MV-4-11 (cell line): ENCODE results near the gene ARHGEF2.
"Not testable (repeated sequence)": the region's sequence is repeated elsewhere in the genome, so short reads cannot be mapped to it uniquely, and the experiment has no call there.

Experiments used
- DNase-seq: peaks from one replicate; lab custom pipeline; 2025; lab: John Stamatoyannopoulos, UW

Gene ARHGEF2

GRCh38 chr1:155942578-155943141, 35.7 kb downstream of the ARHGEF2 start:
- DNase-seq = no peak

DNA sequence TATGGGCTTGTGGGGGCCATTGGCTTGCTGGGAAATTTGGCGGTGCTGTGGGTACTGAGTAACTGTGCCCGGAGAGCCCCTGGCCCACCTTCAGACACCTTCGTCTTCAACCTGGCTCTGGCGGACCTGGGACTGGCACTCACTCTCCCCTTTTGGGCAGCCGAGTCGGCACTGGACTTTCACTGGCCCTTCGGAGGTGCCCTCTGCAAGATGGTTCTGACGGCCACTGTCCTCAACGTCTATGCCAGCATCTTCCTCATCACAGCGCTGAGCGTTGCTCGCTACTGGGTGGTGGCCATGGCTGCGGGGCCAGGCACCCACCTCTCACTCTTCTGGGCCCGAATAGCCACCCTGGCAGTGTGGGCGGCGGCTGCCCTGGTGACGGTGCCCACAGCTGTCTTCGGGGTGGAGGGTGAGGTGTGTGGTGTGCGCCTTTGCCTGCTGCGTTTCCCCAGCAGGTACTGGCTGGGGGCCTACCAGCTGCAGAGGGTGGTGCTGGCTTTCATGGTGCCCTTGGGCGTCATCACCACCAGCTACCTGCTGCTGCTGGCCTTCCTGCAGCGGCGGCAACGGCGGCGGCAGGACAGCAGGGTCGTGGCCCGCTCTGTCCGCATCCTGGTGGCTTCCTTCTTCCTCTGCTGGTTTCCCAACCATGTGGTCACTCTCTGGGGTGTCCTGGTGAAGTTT, 36.4 kb downstream of the ARHGEF2 start:
- no peak for DNase-seq

GRCh38 chr1:155940993-155941844, 37.1 kb downstream of the ARHGEF2 start, which contains the start of gene RXFP4:
RXFP4 (plus strand) TSS chr1:155941638; CDS start chr1:155941710, 72 bp downstream.
- DNase-seq = no peak

DNA sequence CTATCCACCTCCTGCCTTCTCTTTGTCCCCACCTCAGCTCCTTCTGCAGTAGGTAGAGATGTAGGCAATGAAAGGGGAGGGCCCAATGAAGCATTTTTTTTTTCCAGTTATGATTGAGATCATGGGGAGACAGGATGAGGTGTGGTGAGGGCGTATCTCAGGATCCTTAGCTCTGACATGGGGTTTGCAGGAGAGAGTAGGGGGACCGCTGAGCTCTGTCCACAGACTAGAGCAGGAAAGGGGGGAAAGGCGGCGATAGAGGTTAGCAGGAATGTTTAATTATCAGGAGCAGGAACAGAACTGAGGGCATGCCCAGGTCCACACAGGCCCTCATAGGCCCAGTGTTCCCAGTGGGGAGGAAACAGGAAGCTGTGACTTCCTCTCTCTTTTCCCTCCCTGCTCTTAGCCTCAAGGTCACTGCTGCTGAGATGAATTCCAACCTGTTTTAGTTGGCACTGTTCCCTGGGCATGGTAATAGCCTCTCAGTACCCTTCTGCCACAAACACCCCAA, 37.8 kb downstream of the ARHGEF2 start:
- DNase-seq = peak; percentile 56

DNA sequence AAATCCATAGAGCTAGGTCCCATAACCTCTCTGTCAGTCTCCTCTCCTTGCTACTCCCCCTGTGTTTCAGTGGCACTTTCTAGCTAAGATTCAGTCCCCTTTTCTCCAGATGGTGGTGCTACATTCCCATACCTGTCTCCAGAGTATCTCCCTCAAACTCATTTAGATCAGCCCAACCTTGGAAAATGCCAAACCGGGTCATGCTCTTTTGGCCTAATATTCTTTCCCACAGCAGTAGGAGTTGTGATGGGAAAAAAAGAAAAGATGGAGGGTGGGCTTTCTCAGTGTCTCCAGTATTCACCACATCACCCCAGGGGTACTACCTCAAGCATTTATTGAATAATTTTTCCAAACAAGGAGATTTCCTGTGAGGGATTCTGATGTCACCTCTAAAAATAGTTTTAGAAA, 40.1 kb downstream of the ARHGEF2 start:
- DNase-seq = peak; percentile 70

DNA sequence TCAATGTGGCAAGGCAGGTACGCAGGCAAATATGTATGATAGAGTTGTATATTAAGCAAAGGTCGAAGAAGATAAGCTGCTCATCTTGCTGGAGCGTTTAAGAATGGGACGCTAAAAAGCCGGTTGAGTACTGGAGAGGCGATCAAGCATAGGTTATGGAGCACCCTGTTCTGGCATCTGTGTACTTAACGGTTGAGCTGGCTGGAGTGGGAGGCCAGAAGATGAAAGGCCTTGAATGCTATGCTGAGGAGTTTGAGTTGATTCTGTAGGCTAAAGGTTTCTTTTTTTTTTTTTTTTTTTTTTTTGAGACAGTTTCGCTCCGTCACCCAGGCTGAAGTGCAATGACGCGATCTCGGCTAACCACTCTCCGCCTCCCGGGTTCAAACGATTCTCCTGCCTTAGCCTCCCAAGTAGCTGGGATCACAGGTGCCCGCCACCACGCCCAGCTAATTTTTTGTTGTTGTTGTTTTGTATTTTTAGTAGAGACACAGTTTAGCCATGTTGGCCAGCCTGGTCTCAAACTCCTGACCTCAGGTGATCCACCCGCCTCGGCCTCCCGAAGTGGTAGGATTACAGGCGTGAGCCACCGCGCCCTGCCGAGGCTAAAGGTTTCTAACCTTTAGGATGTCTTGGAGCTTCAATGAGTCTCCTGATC, 43.3 kb downstream of the ARHGEF2 start:
- DNase-seq = peak; percentile 29

- peak; percentile 99 for DNase-seq
Observed at GRCh38 chr1:155934097-155934935, 44.0 kb downstream of the ARHGEF2 start, which contains the start of gene KHDC4. KHDC4 (minus strand) TSS chr1:155934413; CDS start chr1:155934373, 40 bp downstream.

DNA sequence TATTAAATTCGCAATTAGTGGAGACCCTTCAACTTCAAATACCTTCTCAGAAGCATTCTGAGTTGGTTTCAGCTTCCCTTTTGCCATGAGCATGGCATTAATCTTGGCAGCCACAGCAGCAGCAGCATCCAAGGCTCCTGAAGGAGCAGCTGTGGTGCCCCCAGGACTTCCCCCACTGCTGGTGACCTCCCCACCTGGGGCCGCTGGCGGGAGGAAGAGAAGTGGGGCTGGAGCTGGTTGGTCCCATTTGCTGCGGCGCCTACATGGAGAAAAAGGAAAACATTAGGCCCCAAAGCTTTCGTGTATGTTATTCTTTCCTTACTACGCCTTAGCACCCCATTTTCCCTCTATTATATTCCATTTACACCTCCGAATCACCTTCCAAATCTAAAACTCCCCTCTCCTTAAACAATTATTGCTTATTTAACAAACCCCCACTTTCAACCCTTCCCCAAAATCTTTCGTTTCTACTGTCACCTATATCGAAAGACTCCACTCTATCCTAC, 44.7 kb downstream of the ARHGEF2 start:
- DNase-seq = peak; percentile 17

- DNase-seq = no peak
Observed at GRCh38 chr1:155932487-155932886, 45.9 kb downstream of the ARHGEF2 start.

- DNase-seq = no peak
Observed at GRCh38 chr1:155932081-155932480, 46.3 kb downstream of the ARHGEF2 start.

GRCh38 chr1:155931332-155932038, 46.9 kb downstream of the ARHGEF2 start:
- DNase-seq = no peak

GRCh38 chr1:155930725-155931124, 47.6 kb downstream of the ARHGEF2 start:
- DNase-seq = not testable (repeated sequence)

DNA sequence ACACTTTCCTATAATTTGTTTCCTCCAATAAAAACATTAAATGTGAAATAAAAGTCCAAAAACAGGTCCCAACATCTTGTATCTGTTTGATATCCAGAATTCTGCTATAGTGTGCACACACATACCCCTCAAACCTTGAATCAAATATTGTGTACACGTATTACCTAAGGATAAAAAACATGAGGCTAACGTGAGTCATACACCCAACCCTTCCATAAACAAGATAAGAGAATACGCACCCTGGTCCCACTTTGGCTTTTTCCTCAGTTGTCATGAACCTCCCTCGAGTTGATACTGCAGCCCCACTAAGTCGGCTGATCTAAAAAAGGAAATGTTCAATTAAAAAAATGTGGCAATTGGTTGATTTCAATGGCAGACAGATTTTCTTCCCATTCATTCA, 49.3 kb downstream of the ARHGEF2 start:
- no peak for DNase-seq

DNA sequence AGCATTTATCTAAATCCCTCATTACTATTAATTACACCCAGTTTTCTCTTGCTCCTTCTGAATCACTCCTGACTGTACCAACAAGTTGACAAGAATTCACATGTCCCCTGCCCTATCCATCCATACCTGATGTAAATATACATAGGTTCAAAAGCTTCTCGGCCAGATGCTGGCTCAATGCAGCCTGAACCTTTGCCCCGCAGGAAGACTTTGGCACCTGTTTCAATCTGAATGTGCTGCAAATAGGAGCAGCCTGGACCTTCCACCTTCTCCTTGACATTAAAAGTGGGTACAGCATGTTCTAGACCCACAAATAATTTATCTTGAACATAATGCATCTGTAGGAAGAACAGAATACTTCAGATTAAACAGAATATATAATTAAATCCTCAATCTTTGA, 52.8 kb downstream of the ARHGEF2 start:
- DNase-seq = no peak

GRCh38 chr1:155920717-155921116, 57.6 kb downstream of the ARHGEF2 start:
- DNase-seq = no peak

GRCh38 chr1:155919801-155920200, 58.5 kb downstream of the ARHGEF2 start:
- DNase-seq = no peak

DNA sequence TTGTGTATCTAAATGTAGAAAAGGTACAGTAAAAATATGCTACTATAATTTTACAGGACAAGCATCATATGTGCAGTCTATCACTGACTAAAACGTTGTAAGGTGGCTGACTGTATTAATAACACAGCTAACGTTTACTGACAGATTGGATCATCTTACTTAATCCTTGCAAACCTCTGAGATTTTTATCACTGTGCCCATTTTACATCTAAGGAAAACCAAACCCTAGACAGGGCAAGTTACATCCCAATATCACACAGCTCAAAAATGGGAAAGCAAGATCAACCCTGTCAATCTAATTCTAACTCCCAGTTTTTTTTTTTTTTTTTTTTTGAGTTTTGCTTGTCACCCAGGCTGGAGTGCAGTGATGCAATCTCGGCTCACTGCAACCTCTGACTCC, 59.7 kb downstream of the ARHGEF2 start:
- DNase-seq = no peak

DNA sequence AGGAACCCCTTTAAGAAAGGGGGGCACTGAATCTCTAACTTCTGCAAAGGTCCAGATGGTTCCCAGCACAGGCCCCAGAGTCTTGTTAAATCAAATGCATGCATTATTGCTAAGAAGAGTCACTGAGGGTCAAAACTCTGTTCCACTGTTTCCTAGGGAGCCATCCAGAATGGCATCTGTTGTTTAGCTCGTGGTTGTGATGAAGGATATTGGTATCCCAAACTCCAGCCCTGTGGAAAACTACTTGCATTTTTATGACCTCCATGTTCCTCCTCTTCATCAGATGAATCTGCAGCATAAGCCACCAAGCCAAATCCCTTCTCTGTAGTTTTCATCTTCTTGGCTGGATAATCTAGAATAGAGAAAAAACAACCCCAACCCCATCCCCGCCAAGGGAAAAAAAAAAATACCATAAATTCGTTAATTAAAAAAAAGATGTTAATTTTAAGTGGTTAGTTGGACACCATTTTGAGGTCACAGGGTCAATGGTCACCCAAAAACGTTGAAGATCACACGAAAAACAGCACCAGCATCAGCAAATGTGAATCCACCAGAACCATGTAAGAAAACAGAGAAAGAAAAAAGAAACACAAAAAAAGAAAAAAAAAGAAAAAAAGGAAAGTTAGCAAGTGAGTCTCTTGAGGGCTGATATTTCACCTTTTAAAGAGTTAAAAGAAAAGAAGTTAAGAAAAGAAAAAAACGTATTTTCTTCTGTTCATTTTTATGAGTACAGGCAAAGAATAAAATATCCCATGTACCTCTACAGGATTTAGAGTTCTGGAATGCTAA, 64.2 kb downstream of the ARHGEF2 start:
- no peak for DNase-seq

DNA sequence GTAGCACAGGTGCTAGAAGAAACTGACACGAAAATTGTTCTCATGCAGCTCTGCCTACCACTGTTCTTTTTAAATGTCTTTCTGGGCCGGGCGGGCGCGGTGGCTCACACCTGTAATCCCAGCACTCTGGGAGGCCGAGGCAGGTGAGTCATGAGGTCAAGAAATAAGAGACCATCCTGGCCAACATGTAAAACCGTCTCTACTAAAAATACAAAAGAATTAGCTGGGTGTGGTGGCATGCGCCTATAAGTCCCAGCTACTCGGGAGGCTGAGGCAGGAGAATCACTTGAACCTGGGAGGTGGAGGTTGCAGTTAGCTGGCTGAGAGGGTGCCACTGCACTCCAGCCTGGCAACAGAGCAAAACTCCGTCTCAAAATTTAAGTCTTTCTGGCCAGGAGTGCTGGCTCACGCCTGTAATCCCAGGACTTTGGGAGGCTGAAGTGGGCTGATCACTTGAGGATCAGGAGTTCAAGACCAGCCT, 66.3 kb downstream of the ARHGEF2 start:
- DNase-seq = no peak
